Esophagus squamous epithelium (tissue), 5 donors: ENCODE results near the gene MAP4K4. TPM values are rescaled to one million over a fixed set of nuclear protein-coding genes. Genes with fewer than 3 reads are reported as not detected.
A peak's percentile ranks its signal among the peaks of the same experiment; 100 is the strongest.

Experiments
- DNase-seq: peaks from one replicate; lab custom pipeline; 2025; lab: John Stamatoyannopoulos, UW
- H3K27ac ChIP-seq, 4 donors: fragments of 200-600 bp; sonication (generic); one replicate each; pipeline ENCODE4 v1.5.1; 2016 to 2019; ENCODE audit warnings: mild to moderate bottlenecking in 1 of 4
- H3K27me3 ChIP-seq, 4 donors: fragments of 200-600 bp; sonication (generic); 1 replicate in 3 of 4; 2 replicates in 1 of 4; pipeline versions ENCODE4 v1.5.1 to v1.6.0; 2017 to 2021; ENCODE audit warnings: antibody characterized with exemption in 1 of 4
- H3K36me3 ChIP-seq, 3 donors: fragments of 200-600 bp; sonication (generic); one replicate each; pipeline ENCODE4 v1.5.1; 2016 to 2019
- H3K4me1 ChIP-seq, 3 donors: fragments of 200-600 bp; sonication (generic); one replicate each; pipeline ENCODE4 v1.5.1; 2017 to 2019
- H3K4me3 ChIP-seq, 4 donors: fragments of 200-600 bp; sonication (generic); 1 replicate in 3 of 4; 2 replicates in 1 of 4; pipeline ENCODE4 v1.5.1; 2016 to 2019; ENCODE audit warnings: mild to moderate bottlenecking in 2 of 4, moderate library complexity in 1 of 4
- H3K9me3 ChIP-seq, 3 donors: fragments of 200-600 bp; sonication (generic); one replicate each; pipeline ENCODE4 v1.5.1; 2016 to 2019
- CTCF ChIP-seq, 6 experiments: fragments of 450-650 bp in 4 of 6; fragments of 200-600 bp in 2 of 6; sonication (generic) in 2 of 6; IDR thresholded peaks; one replicate each; pipeline ENCODE4 v1.5.1; 2016 to 2019; ENCODE audit warnings: antibody characterized with exemption in 6 of 6, mild to moderate bottlenecking in 4 of 6, moderate library complexity in 4 of 6
- POLR2A ChIP-seq, 4 donors: fragments of 450-650 bp; IDR thresholded peaks; one replicate each; pipeline ENCODE4 v1.6.1; 2017; ENCODE audit warnings: antibody characterized with exemption in 4 of 4, mild to moderate bottlenecking in 4 of 4, moderate library complexity in 3 of 4
- WGBS, 2 donors: methylation state at CpG; one replicate each; pipeline ENCODE4 v1.1.5; 2018; 5-methylcytosine and 5-hydroxymethylcytosine counted together
- intact Hi-C: fragments of 100-400 bp; cut with DNase I; formaldehyde crosslinking; loops from one replicate; pipeline ENCODE4 v1.15.0; 2022
- total RNA-seq, 4 donors: library from RNA; depleted of rRNA; stranded (reverse); fragments of >200 nt; gene quantifications; one replicate each; pipeline ENCODE4 v1.1.0, GENCODE V29; 2016
- donor health status: DM: yes; HTN: yes; CAD: no.

MAP4K4 gene
- total RNA-seq, 4 donors from 2014 or later: 46.0 to 121 (median 53.9) TPM

- Histone ChIP-seq H3K4me1 (peaks cover 24 to 86% (median 54%) of the 10 kb centered on the region in 3 donors), H3K27ac (no peak overlapping the region), H3K9me3 (no peaks in the 10 kb centered on the region), H3K27me3 (no peaks in the 10 kb centered on the region), H3K4me3 (no peak overlapping the region), H3K36me3 (no peaks in the 10 kb centered on the region)
- intact Hi-C loops: no loop called here
- TF ChIP-seq POLR2A (IDR thresholded peaks at IDR 0.05): no peak
- no peak for TF ChIP-seq CTCF (IDR thresholded peaks at IDR 0.05)
- DNase-seq: no peak
- 94 to 95% methylated on average over 2 of the region's 2 CpGs for WGBS, 2 donors
Measured at GRCh38 chr2:101738649-101739048, 41.1 kb downstream of the MAP4K4 start.

- 33 to 84% methylated on average over 1 of the region's 1 CpG for WGBS, 2 donors
- H3K27ac ChIP-seq: no peak overlapping the region
- no peaks in the 10 kb centered on the region for H3K36me3 ChIP-seq
- H3K27me3 ChIP-seq: no peaks in the 10 kb centered on the region
- H3K4me3 ChIP-seq: no peak overlapping the region
- TF ChIP-seq POLR2A (IDR thresholded peaks at IDR 0.05) (no peak), CTCF (IDR thresholded peaks at IDR 0.05) (no peak)
- no peaks in the 10 kb centered on the region for H3K9me3 ChIP-seq
- peaks cover 24 to 73% (median 50%) of the 10 kb centered on the region in 3 donors for H3K4me1 ChIP-seq
- DNase-seq: no peak
- intact Hi-C loops: no loop called here
Measured at GRCh38 chr2:101740555-101740964, 43.1 kb downstream of the MAP4K4 start.

- H3K4me3 ChIP-seq: peak overlapping the region in 2 of 4 donors; percentile 6 to 28
- intact Hi-C loops: no loop called here
- WGBS, 2 donors: 25 to 26% methylated on average over 8 of the region's 9 CpGs
- H3K27me3 ChIP-seq: no peaks in the 10 kb centered on the region
- TF ChIP-seq CTCF (IDR thresholded peaks at IDR 0.05) (no peak), POLR2A (IDR thresholded peaks at IDR 0.05) (no peak)
- H3K9me3 ChIP-seq: no peaks in the 10 kb centered on the region
- no peaks in the 10 kb centered on the region for H3K36me3 ChIP-seq
- H3K27ac ChIP-seq: peak overlapping the region; percentile 62 to 74 (median 67)
- H3K4me1 ChIP-seq: peaks cover 18 to 73% (median 52%) of the 10 kb centered on the region in 3 donors
- DNase-seq: no peak
Measured at GRCh38 chr2:101741775-101742520, 44.4 kb downstream of the MAP4K4 start.

- H3K9me3 ChIP-seq: no peaks in the 10 kb centered on the region
- no peaks in the 10 kb centered on the region for H3K27me3 ChIP-seq
- WGBS, 2 donors: 13 to 14% methylated on average over 1 of the region's 1 CpG
- no peak for DNase-seq
- H3K4me3 ChIP-seq: peak overlapping the region in 1 of 4 donors; percentile 28
- peaks cover 18 to 73% (median 50%) of the 10 kb centered on the region in 3 donors for H3K4me1 ChIP-seq
- peak overlapping the region; percentile 62 to 74 (median 67) for H3K27ac ChIP-seq
- TF ChIP-seq CTCF (IDR thresholded peaks at IDR 0.05) (no peak), POLR2A (IDR thresholded peaks at IDR 0.05) (no peak)
- intact Hi-C loops: no loop called here
- H3K36me3 ChIP-seq: no peaks in the 10 kb centered on the region
Measured at GRCh38 chr2:101742547-101742946, 45.0 kb downstream of the MAP4K4 start.

GRCh38 chr2:101743288-101743687 is 45.8 kb downstream of the MAP4K4 start:
- WGBS, 2 donors: 69 to 82% methylated on average over 3 of the region's 3 CpGs

More at GRCh38 chr2:101743288-101743687, 45.8 kb downstream of the MAP4K4 start:
- Histone ChIP-seq H3K9me3 (no peaks in the 10 kb centered on the region), H3K4me1 (peaks cover 18 to 73% (median 43%) of the 10 kb centered on the region in 3 donors), H3K4me3 (no peak overlapping the region), H3K36me3 (no peaks in the 10 kb centered on the region), H3K27me3 (no peaks in the 10 kb centered on the region), H3K27ac (peak overlapping the region; percentile 11 to 74 (median 67))
- intact Hi-C loops: no loop called here
- TF ChIP-seq CTCF (IDR thresholded peaks at IDR 0.05): no peak
- TF ChIP-seq POLR2A (IDR thresholded peaks at IDR 0.05): no peak
- DNase-seq: no peak
